ENCODE measurements around the gene G2E3. TPM values are rescaled to one million over a fixed set of nuclear protein-coding genes. Genes with fewer than 3 reads are reported as not detected.

Gene G2E3
- total and polyA plus RNA-seq, 2 donors (not counting 3 experiments of a cell fraction or from before 2014, with no cell fraction given), result 4.2 to 34.8 TPM

DNA sequence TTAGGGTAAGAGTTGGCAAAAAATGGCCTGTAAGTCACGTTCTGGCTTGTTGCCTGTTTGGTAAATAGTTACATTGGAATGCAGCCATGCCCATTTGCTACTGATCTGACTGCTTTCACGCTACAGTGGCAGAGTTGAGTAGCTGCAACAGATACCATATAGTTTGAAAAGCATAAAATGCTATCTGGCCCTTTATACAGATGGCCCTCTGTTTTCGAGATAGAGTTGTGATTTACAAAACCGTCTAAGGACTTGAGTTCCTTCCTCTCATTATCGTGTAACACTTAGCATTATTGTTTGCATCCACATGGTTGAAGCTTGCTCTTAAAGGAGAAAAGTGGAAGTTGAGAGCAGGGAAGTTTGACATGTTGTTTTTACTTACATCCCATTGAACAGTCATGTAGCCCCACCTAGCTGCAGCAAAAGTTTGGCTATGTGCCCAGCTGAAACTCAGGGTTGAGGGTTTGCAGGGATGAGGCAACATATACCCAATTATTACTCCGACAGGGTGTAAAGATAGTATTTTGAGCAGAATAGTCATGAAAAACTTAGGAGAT lies 51.9 kb downstream of the G2E3 start:
- no peak overlapping the region for H3K9ac ChIP-seq (replicated peaks; ENCODE audit: extremely low read depth, insufficient read depth, low read length)
- no peaks in the 10 kb centered on the region for H3K9me3 ChIP-seq (replicated peaks; ENCODE audit: control insufficient read depth, insufficient read depth, low read length)
- peak; percentile 62 for FAIRE-seq
- no peaks in the 10 kb centered on the region for H3K9me1 ChIP-seq (replicated peaks; ENCODE audit: control insufficient read depth, extremely low read depth, insufficient read depth, low read length)
- dilution Hi-C loops (cut with MboI; ENCODE audit: extremely low pct_ligation_motif_present, low sequenced_read_pairs), result no loop called here
- no peaks in the 10 kb centered on the region for H4K20me1 ChIP-seq (replicated peaks; ENCODE audit: control insufficient read depth, extremely low read depth, insufficient read depth, low read length)
- POLR2A ChIA-PET, result no interaction called here
- H3K79me2 ChIP-seq (ENCODE audit: control insufficient read depth, insufficient read depth, low read length), result no peaks in the 10 kb centered on the region
- H3K27ac ChIP-seq (ENCODE audit: insufficient read depth, low read depth, low read length), result peak overlapping the region; percentile 40
- DNase-seq (ENCODE audit: low read depth, low spot score), result peak; percentile 91
- H3K27me3 ChIP-seq (ENCODE audit: control insufficient read depth in 2 of 2, insufficient read depth in 2 of 2, low read length in 2 of 2), result no peaks in the 10 kb centered on the region
- CTCF ChIA-PET, result interaction anchor here (0.8 to 3.0 kb wide), 10 partner anchors 8 to 340 kb away, joined by 3 to 32 read pairs (median 5); partner anchors contain the start of gene SCFD1
- intact Hi-C loops (cut with micrococcal nuclease), result loop anchor here (1.0 to 2.0 kb wide), 2 partner anchors 11 to 52 kb away; partner anchors contain the start of genes G2E3 and SCFD1
- TF ChIP-seq JUN (IDR thresholded peaks at IDR 0.05; ENCODE audit: borderline replicate concordance, insufficient read depth, insufficient read length, low read depth), result no peak
- TF ChIP-seq, protein P1, sequence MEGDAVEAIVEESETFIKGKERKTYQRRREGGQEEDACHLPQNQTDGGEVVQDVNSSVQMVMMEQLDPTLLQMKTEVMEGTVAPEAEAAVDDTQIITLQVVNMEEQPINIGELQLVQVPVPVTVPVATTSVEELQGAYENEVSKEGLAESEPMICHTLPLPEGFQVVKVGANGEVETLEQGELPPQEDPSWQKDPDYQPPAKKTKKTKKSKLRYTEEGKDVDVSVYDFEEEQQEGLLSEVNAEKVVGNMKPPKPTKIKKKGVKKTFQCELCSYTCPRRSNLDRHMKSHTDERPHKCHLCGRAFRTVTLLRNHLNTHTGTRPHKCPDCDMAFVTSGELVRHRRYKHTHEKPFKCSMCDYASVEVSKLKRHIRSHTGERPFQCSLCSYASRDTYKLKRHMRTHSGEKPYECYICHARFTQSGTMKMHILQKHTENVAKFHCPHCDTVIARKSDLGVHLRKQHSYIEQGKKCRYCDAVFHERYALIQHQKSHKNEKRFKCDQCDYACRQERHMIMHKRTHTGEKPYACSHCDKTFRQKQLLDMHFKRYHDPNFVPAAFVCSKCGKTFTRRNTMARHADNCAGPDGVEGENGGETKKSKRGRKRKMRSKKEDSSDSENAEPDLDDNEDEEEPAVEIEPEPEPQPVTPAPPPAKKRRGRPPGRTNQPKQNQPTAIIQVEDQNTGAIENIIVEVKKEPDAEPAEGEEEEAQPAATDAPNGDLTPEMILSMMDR (IDR thresholded peaks at IDR 0.05; ENCODE audit: extremely low read depth in 1 of 2, insufficient read depth in 1 of 2, low read depth in 1 of 2, low read length in 2 of 2), result peak; percentile 13 to 26
- BruUV-seq (replicated peaks), result no TSS peak
- peak overlapping the region; percentile 11 for H3K4me2 ChIP-seq (ENCODE audit: insufficient read depth, low read length)
- H3K36me3 ChIP-seq (ENCODE audit: control insufficient read depth in 2 of 2, extremely low read depth in 1 of 2, insufficient read depth in 2 of 2, low read length in 2 of 2), result peaks cover 2 to 7% of the 10 kb centered on the region in 2 experiments
- peaks cover 22% of the 10 kb centered on the region for H3K4me1 ChIP-seq (ENCODE audit: control insufficient read depth, extremely low read depth, insufficient read depth, low read length)
- peak overlapping the region; percentile 3 for H2AFZ ChIP-seq (ENCODE audit: low read depth, low read length)
- H3K4me3 ChIP-seq (replicated peaks in 1 of 3; ENCODE audit: insufficient read depth in 1 of 3, low read depth in 1 of 3, low read length in 3 of 3), result peak overlapping the region in 1 of 3 experiments; percentile 5

DNA sequence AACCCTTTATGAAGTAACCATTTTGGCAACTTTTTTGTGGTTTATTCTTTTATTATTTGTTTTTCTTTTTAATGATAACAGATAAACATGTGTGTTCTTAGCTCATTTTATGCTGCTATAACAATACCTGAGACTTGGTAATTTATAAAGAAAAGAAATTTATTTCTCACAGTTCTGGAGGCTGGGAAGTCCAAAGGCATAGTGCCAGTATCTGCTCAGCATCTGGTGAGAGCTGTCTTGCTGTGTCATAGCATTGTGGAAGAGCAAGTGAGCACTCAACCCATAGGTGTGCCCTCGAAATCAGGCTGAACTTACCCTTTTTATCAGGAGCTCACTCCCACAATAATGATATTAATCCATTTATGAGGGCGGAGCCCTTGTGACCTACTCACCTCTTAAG lies 55.2 kb downstream of the G2E3 start:
- no peak for TF ChIP-seq EZH2 (IDR thresholded peaks at IDR 0.05; ENCODE audit: borderline replicate concordance, low read depth, low read length, severe bottlenecking)
- TF ChIP-seq POLR2A (IDR thresholded peaks at IDR 0.05; ENCODE audit: low read depth, low read length), result no peak
- TF ChIP-seq FOS (IDR thresholded peaks at IDR 0.05; ENCODE audit: borderline replicate concordance, insufficient read depth, low read length), result no peak
- no peak for TF ChIP-seq GATA2 (IDR thresholded peaks at IDR 0.05; ENCODE audit: insufficient read depth, insufficient read length, low read depth, low read length)
- TF ChIP-seq, protein P1 (IDR thresholded peaks at IDR 0.05; ENCODE audit: extremely low read depth in 1 of 2, insufficient read depth in 1 of 2, low read depth in 1 of 2, low read length in 2 of 2), result no peak
- TF ChIP-seq JUN (IDR thresholded peaks at IDR 0.05; ENCODE audit: borderline replicate concordance, insufficient read depth, insufficient read length, low read depth), result no peak
- no peak for TF ChIP-seq POLR2AphosphoS5 (IDR thresholded peaks at IDR 0.05; ENCODE audit: insufficient read depth, low read depth, low read length)
- no peak for TF ChIP-seq MYC (IDR thresholded peaks at IDR 0.05; ENCODE audit: low read depth, low read length)
- TF ChIP-seq, protein P2, sequence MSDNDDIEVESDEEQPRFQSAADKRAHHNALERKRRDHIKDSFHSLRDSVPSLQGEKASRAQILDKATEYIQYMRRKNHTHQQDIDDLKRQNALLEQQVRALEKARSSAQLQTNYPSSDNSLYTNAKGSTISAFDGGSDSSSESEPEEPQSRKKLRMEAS (IDR thresholded peaks at IDR 0.05; ENCODE audit: insufficient read depth, insufficient read length), result no peak
- DNase-seq (ENCODE audit: low read depth, low spot score) (no peak), FAIRE-seq (no peak)
- H3K4me2 ChIP-seq (ENCODE audit: insufficient read depth, low read length), result no peak overlapping the region
- POLR2A ChIA-PET, result no interaction called here
- H2AFZ ChIP-seq (ENCODE audit: low read depth, low read length), result no peak overlapping the region
- dilution Hi-C loops (cut with MboI; ENCODE audit: extremely low pct_ligation_motif_present, low sequenced_read_pairs), result no loop called here
- H3K27me3 ChIP-seq (ENCODE audit: control insufficient read depth in 2 of 2, insufficient read depth in 2 of 2, low read length in 2 of 2), result no peaks in the 10 kb centered on the region
- no peaks in the 10 kb centered on the region for H3K9me3 ChIP-seq (replicated peaks; ENCODE audit: control insufficient read depth, insufficient read depth, low read length)
- H3K36me3 ChIP-seq (ENCODE audit: control insufficient read depth in 2 of 2, extremely low read depth in 1 of 2, insufficient read depth in 2 of 2, low read length in 2 of 2), result peaks cover 2 to 7% of the 10 kb centered on the region in 2 experiments
- no peak overlapping the region for H3K27ac ChIP-seq (ENCODE audit: insufficient read depth, low read depth, low read length)
- H3K9ac ChIP-seq (replicated peaks; ENCODE audit: extremely low read depth, insufficient read depth, low read length), result no peak overlapping the region
- H4K20me1 ChIP-seq (replicated peaks; ENCODE audit: control insufficient read depth, extremely low read depth, insufficient read depth, low read length), result no peaks in the 10 kb centered on the region
- BruUV-seq (replicated peaks), result no TSS peak
- intact Hi-C loops (cut with micrococcal nuclease), result no loop called here
- no peaks in the 10 kb centered on the region for H3K79me2 ChIP-seq (ENCODE audit: control insufficient read depth, insufficient read depth, low read length)
- H3K4me1 ChIP-seq (ENCODE audit: control insufficient read depth, extremely low read depth, insufficient read depth, low read length), result peaks cover 22% of the 10 kb centered on the region
- no peak overlapping the region for H3K4me3 ChIP-seq (replicated peaks in 1 of 3; ENCODE audit: insufficient read depth in 1 of 3, low read depth in 1 of 3, low read length in 3 of 3)
- CTCF ChIA-PET, result interaction anchor here (1.0 kb wide), 1 partner anchor 239 kb away, joined by 3 read pairs; no protein-coding TSS in a partner anchor
- no peaks in the 10 kb centered on the region for H3K9me1 ChIP-seq (replicated peaks; ENCODE audit: control insufficient read depth, extremely low read depth, insufficient read depth, low read length)

Measured in endothelial cell of umbilical vein (primary cell).